Endothelial cell of umbilical vein (primary cell): ENCODE measurements around the gene DNAJB12. TPM values are rescaled to one million over a fixed set of nuclear protein-coding genes. Genes with fewer than 3 reads are reported as not detected.
A peak's percentile ranks its signal among the peaks of the same experiment; 100 is the strongest.

ENCODE experiments used
- BruUV-seq: library from RNA; stranded (reverse); fragments of 400-500 nt; replicated peaks from 2 replicates; lab custom pipeline; 2021; lab: Mats Ljungman, UMichigan
- CTCF ChIA-PET: fragments of 300-600, 350-600 bp; sonication (Branson Sonifier 250); formaldehyde crosslinking; loops from one replicate; lab custom pipeline; 2021; ENCODE audit warnings: antibody characterized with exemption, inconsistent platforms; lab: Charles Lee
- POLR2A ChIA-PET: fragments of 300-600, 350-600 bp; sonication (Branson Sonifier 250); formaldehyde crosslinking; loops from one replicate; lab custom pipeline; 2021; ENCODE audit warnings: antibody characterized with exemption, inconsistent platforms; lab: Charles Lee
- DNase-seq: peaks from one replicate; pipeline ENCODE4 v3.0.0-alpha.2; 2011; ENCODE audit warnings: low read depth, low spot score
- FAIRE-seq: peaks from 2 replicates; lab custom pipeline; 2011; peaks lifted over from hg19 to GRCh38; lab: Jason Lieb, UNC
- H2AFZ ChIP-seq: 2 replicates; pipeline ENCODE4 v1.6.0; 2012; ENCODE audit warnings: low read depth, low read length, control low read depth, inconsistent platforms
- H3K27ac ChIP-seq: 2 replicates; pipeline ENCODE4 v1.5.1; 2011; ENCODE audit warnings: low read depth, mild to moderate bottlenecking, control low read depth, low read length, moderate library complexity; ENCODE audit not compliant: insufficient read depth
- H3K27me3 ChIP-seq, 2 experiments: 2 replicates each; pipeline versions ENCODE4 v1.6.0 to v1.6.1; 2011; ENCODE audit warnings: low read length in 2 of 2, mixed read lengths in 1 of 2; ENCODE audit not compliant: control insufficient read depth in 2 of 2, insufficient read depth in 2 of 2
- H3K36me3 ChIP-seq, 2 experiments: 2 replicates in 1 of 2; 3 replicates in 1 of 2; pipeline ENCODE4 v1.5.1; 2011; ENCODE audit warnings: low read length in 2 of 2, mild to moderate bottlenecking in 1 of 2, moderate library complexity in 1 of 2; ENCODE audit not compliant: control insufficient read depth in 2 of 2, insufficient read depth in 2 of 2; ENCODE audit errors: extremely low read depth in 1 of 2
- H3K4me1 ChIP-seq: 3 replicates; pipeline ENCODE4 v1.5.1; 2011; ENCODE audit warnings: mild to moderate bottlenecking, low read length; ENCODE audit not compliant: control insufficient read depth, insufficient read depth; ENCODE audit errors: extremely low read depth
- H3K4me2 ChIP-seq: 2 replicates; pipeline ENCODE4 v1.6.1; 2011; ENCODE audit warnings: low read length, control low read depth, mixed read lengths; ENCODE audit not compliant: insufficient read depth
- H3K4me3 ChIP-seq, 3 experiments: fragments of 200-600 bp in 1 of 3; sonication (generic), shearing (Covaris generic) in 1 of 3; replicated peaks in 1 of 3; 2 replicates each; pipeline ENCODE4 v1.5.1; 2011 to 2016; ENCODE audit warnings: control low read depth in 3 of 3, low read length in 3 of 3, mild to moderate bottlenecking in 2 of 3, inconsistent platforms in 1 of 3, low read depth in 1 of 3, moderate library complexity in 1 of 3; ENCODE audit not compliant: insufficient read depth in 1 of 3
- H3K79me2 ChIP-seq: 2 replicates; pipeline ENCODE4 v1.6.0; 2012; ENCODE audit warnings: low read length, inconsistent platforms; ENCODE audit not compliant: control insufficient read depth, insufficient read depth
- H3K9ac ChIP-seq: replicated peaks from 2 replicates; pipeline ENCODE3; 2011; ENCODE audit warnings: low read length, control low read depth; ENCODE audit not compliant: insufficient read depth; ENCODE audit errors: extremely low read depth
- H3K9me1 ChIP-seq: replicated peaks from 3 replicates; pipeline ENCODE4 v1.6.0; 2011; ENCODE audit warnings: mild to moderate bottlenecking, low read length; ENCODE audit not compliant: control insufficient read depth, insufficient read depth; ENCODE audit errors: extremely low read depth
- H3K9me3 ChIP-seq: replicated peaks from 2 replicates; pipeline ENCODE4 v1.5.1; 2012; ENCODE audit warnings: low read length, inconsistent platforms; ENCODE audit not compliant: control insufficient read depth, insufficient read depth
- H4K20me1 ChIP-seq: replicated peaks from 2 replicates; pipeline ENCODE3; 2011; ENCODE audit warnings: mild to moderate bottlenecking, low read length; ENCODE audit not compliant: control insufficient read depth, insufficient read depth; ENCODE audit errors: extremely low read depth
- CTCF ChIP-seq, 2 donors: IDR thresholded peaks; 1 replicate in 1 of 2; 2 replicates in 1 of 2; pipeline ENCODE4 v1.5.1; 2011; ENCODE audit warnings: low read length in 2 of 2, mild to moderate bottlenecking in 2 of 2, moderate library complexity in 2 of 2, control low read depth in 1 of 2, inconsistent platforms in 1 of 2, low read depth in 1 of 2; ENCODE audit not compliant: insufficient read depth in 1 of 2; ENCODE audit errors: extremely low read depth in 1 of 2
- JUN ChIP-seq: IDR thresholded peaks from 2 replicates; pipeline ENCODE4 v1.6.1; 2011; ENCODE audit warnings: borderline replicate concordance, low read depth; ENCODE audit not compliant: insufficient read length, insufficient read depth
- MYC ChIP-seq: IDR thresholded peaks from one replicate; pipeline ENCODE4 v1.6.1; 2011; ENCODE audit warnings: mild to moderate bottlenecking, low read depth, low read length
- dilution Hi-C: fragments of 300-500 bp; cut with MboI; formaldehyde crosslinking; loops from one replicate; pipeline ENCODE4 v1.15.0; 2019; ENCODE audit warnings: low sequenced_read_pairs; ENCODE audit not compliant: extremely low pct_ligation_motif_present
- intact Hi-C: fragments of 100-400 bp; cut with micrococcal nuclease; formaldehyde crosslinking; loops from one replicate; pipeline ENCODE4 v1.10.0; 2022
- polyA plus RNA-seq, 4 experiments: library from polyadenylated mRNA; depleted of rRNA in 3 of 4; stranded (reverse) in 3 of 4; unstranded in 1 of 4; fragments of >200 nt; gene quantifications; 2 replicates each; pipeline versions ENCODE4 v1.2.1 to v1.2.3, GENCODE V29; 2011 to 2012; ENCODE audit warnings: missing spikeins in 1 of 4
- total RNA-seq: library from RNA; stranded (reverse); gene quantifications from 2 replicates; pipeline ENCODE4 v1.2.3, GENCODE V29; 2021
- TF ChIP-seq, protein P1 (sequence below): IDR thresholded peaks from 2 replicates; pipeline ENCODE4 v1.6.1; 2011; ENCODE audit not compliant: insufficient read depth, insufficient read length

DNAJB12 gene
- total and polyA plus RNA-seq, 2 donors (not counting 3 experiments of a cell fraction or from before 2014, with no cell fraction given): 27.2 to 44.2 TPM

DNA sequence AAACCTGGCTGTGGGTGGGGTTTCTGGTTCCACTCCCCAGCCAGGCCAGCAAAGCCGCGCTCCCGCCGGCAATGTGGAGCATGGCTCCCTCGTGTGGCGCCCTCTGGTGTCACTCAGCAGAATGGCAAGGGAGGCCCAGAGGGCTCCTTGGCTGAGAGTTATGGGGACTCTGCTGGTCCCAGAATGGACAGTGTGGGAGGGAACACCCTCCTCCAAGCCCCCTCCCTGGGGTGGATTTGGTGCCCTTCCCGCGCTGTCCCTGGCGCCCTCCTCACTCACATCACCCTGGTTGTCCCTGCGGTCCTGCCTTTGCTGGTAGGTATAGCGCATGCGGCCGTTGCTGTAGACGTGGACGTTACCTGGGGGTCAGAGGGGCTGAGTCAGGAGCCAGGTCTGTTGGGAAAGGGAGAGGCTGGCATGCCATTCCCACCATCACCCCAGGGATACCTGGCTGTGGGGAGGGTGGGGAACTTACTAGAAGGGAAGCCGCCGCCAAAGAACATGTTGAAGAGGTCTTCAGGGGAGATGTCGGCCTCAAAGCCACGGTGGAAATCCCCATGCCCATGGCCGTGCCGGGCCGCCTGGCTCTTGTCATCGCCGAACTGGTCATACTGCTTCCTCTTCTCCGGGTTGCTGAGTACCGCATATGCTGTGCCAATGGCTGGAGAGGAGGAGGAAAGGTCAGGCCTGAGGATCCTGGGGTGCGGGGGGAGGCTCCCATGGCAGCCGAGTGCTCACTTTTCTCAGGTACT is 14.0 kb downstream of the DNAJB12 start:
- Histone ChIP-seq H3K27ac (no peak overlapping the region), H3K9me1 (no peaks in the 10 kb centered on the region), H3K36me3 (peaks cover 7 to 31% of the 10 kb centered on the region in 2 experiments), H4K20me1 (no peaks in the 10 kb centered on the region), H3K4me3 (no peak overlapping the region), H3K4me1 (peaks cover 17% of the 10 kb centered on the region), H2AFZ (no peak overlapping the region), H3K79me2 (no peaks in the 10 kb centered on the region), H3K4me2 (no peak overlapping the region), H3K9me3 (no peaks in the 10 kb centered on the region), H3K9ac (no peak overlapping the region), H3K27me3 (no peaks in the 10 kb centered on the region)
- ChIA-PET CTCF (interaction anchor here (0.6 to 10.1 kb wide), 20 partner anchors 8 to 445 kb away, joined by 3 to 144 read pairs (median 4); partner anchors contain the start of genes CHST3 and DNAJB12), POLR2A (no interaction called here)
- DNase-seq (peak; percentile 53), FAIRE-seq (peak; percentile 86)
- no TSS peak for BruUV-seq
- dilution Hi-C loops: no loop called here
- intact Hi-C loops: loop anchor here (2.0 kb wide), 1 partner anchor 444 kb away; no protein-coding TSS in a partner anchor
- TF ChIP-seq MYC (no peak), CTCF (IDR thresholded peaks at IDR 0.05; ENCODE audit: extremely low read depth in 1 of 2, insufficient read depth in 1 of 2, low read depth in 1 of 2, low read length in 2 of 2) (peak; percentile 93 to 97), JUN (no peak)
- TF ChIP-seq, protein P1, sequence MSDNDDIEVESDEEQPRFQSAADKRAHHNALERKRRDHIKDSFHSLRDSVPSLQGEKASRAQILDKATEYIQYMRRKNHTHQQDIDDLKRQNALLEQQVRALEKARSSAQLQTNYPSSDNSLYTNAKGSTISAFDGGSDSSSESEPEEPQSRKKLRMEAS: peak; percentile 38
